ENCODE data around the gene PAQR8. TPM values are rescaled to one million over a fixed set of nuclear protein-coding genes. Genes with fewer than 3 reads are reported as not detected.

PAQR8 gene
- total and polyA plus RNA-seq, 2 of the 4 experiments (the other 2 are of a cell fraction) = 1.4 to 1.6 TPM

DNA sequence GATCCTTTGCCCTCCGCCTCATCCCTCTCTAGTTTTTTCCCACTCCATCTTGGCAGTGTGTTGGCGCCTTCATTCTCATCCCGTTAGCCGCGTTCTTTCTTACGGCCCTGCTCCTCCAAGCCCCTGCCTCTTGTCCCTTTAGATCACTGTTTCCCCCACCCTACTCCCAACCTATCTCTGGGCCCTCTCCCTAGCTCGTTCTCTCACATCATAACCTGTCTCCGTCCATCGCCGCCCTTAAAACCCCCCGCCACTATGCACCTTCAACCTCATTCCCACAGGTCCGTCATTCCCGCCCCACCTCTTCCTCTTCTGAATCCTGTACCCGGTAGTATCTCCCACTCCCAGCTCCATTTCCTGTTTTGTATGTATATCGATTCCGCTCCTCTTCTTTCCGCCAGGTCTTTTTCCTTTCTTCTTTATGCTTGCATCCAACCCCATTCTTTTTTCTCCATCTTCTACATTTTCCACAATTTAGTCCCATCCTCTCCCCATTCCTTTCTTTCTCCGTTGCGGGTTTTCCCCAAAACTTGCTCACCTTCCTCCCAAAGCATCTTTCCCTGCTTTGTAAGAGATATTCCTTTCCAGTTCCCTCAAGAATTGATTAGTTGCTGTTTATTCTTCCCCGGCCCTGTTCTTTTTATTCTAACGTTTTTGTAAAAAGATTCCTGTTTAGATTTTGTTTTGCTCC, 58.9 kb downstream of the PAQR8 start (continued):
- TF ChIP-seq, protein P1, sequence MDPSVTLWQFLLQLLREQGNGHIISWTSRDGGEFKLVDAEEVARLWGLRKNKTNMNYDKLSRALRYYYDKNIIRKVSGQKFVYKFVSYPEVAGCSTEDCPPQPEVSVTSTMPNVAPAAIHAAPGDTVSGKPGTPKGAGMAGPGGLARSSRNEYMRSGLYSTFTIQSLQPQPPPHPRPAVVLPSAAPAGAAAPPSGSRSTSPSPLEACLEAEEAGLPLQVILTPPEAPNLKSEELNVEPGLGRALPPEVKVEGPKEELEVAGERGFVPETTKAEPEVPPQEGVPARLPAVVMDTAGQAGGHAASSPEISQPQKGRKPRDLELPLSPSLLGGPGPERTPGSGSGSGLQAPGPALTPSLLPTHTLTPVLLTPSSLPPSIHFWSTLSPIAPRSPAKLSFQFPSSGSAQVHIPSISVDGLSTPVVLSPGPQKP (IDR thresholded peaks at IDR 0.05; ENCODE audit: borderline replicate concordance, low read depth, low read length) = no peak

DNA sequence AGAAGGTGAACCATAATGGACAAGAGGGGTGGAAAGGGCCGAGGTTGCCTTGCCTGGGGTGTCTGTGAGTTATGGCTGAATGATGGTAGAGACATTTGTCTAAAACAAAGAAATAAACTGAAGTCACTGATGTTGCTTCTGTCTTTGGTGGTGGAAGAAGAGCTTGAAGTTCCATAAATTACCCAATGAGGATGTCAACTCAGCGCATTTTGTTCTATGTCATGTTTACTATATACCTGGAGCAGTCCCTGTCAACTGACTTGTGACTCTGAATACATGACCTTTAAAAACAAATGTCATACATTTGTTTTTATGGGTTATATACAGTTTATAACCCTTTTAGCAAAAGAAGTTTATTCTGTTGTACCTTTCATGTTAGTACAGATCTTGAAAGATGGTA, 60.2 kb downstream of the PAQR8 start:
- intact Hi-C loops (cut with micrococcal nuclease) = loop anchor here (5.0 kb wide), 3 partner anchors 50 to 95 kb away; no protein-coding TSS in a partner anchor
- H4K91ac ChIP-seq (ENCODE audit: insufficient read depth, low read depth, low read length) = peak overlapping the region; percentile 24; the same call in 1 of the 2 replicates
- no peak for ATAC-seq (ENCODE audit: low read depth)
- H3K9me3 ChIP-seq (ENCODE audit: control insufficient read depth, insufficient read depth, low read length) = no peaks in the 10 kb centered on the region
- H2BK120ac ChIP-seq (ENCODE audit: low read depth, low read length) = peak overlapping the region; percentile 86
- POLR2A ChIA-PET (ENCODE audit: unreplicated experiment) = no interaction called here
- TF ChIP-seq MAFK (IDR thresholded peaks at IDR 0.05; ENCODE audit: low read depth, low read length) = peak; percentile 24; the same call in 1 of the 2 replicates
- TF ChIP-seq SMC3 (IDR thresholded peaks at IDR 0.05; ENCODE audit: low read depth, low read length) = no peak
- DNase-seq = no peak
- H2BK5ac ChIP-seq (ENCODE audit: low read depth, low read length, poor library complexity, severe bottlenecking) = no peak overlapping the region
- no peak overlapping the region for H2AK9ac ChIP-seq (replicated peaks; ENCODE audit: low read depth, low read length, poor library complexity)
- CTCF ChIA-PET = interaction anchor here (1.3 kb wide), 1 partner anchor 46 kb away, joined by 3 read pairs; no protein-coding TSS in a partner anchor
- H4K20me1 ChIP-seq (ENCODE audit: insufficient read depth, low read length) = no peaks in the 10 kb centered on the region
- no CpG with 5 or more reads among the region's 2 CpGs for WGBS, 2 experiments (ENCODE audit: extremely low coverage in 2 of 2, insufficient read length in 1 of 2)
- H2BK20ac ChIP-seq (ENCODE audit: low read depth, low read length) = peak overlapping the region; percentile 73; the same call in 1 of the 2 replicates
- no peak overlapping the region for H3K4me3 ChIP-seq (ENCODE audit: insufficient read depth, low read depth, low read length)
- H3K79me1 ChIP-seq (ENCODE audit: low read depth in 1 of 2, low read length in 2 of 2) = peaks cover 9 to 26% of the 10 kb centered on the region in 2 experiments
- H3K4me1 ChIP-seq (ENCODE audit: control insufficient read depth, insufficient read depth, low read length) = peaks cover 13% of the 10 kb centered on the region
- no peak overlapping the region for H3K18ac ChIP-seq (ENCODE audit: low read depth, low read length)
- H3K14ac ChIP-seq (replicated peaks; ENCODE audit: low read depth, low read length) = no peak overlapping the region; the same call in 1 of the 2 replicates
- H3K9me1 ChIP-seq (ENCODE audit: insufficient read depth, low read length) = peaks cover 13% of the 10 kb centered on the region
- no peak overlapping the region for H3K27ac ChIP-seq (ENCODE audit: insufficient read depth, low read length)
- H2AFZ ChIP-seq (replicated peaks; ENCODE audit: low read length, poor library complexity) = no peak overlapping the region
- no peak overlapping the region for H4K5ac ChIP-seq (ENCODE audit: low read depth, low read length)
- dilution Hi-C loops (cut with HindIII; ENCODE audit: low sequenced_read_pairs, unreplicated experiment) = loop anchor here (25.0 kb wide), 1 partner anchor 240 kb away; the partner anchor contains the start of gene TMEM14A
- H3K56ac ChIP-seq (ENCODE audit: extremely low read depth, insufficient read depth, low read length) = no peak overlapping the region
- H3K9ac ChIP-seq (ENCODE audit: low read depth, low read length) = no peak overlapping the region
- peak overlapping the region; percentile 70; the same call in 1 of the 3 replicates for H2BK15ac ChIP-seq (ENCODE audit: low read depth, low read length)
- peaks cover 1% of the 10 kb centered on the region; the same call in 1 of the 2 replicates for H3K36me3 ChIP-seq (ENCODE audit: control insufficient read depth, insufficient read depth, low read length)
- peak overlapping the region; percentile 62; the same call in 1 of the 2 replicates for H3K4ac ChIP-seq (ENCODE audit: low read depth, low read length)
- in situ Hi-C loops (cut with MboI; ENCODE audit: low sequenced_read_pairs) = no loop called here
- H3K27me3 ChIP-seq (ENCODE audit: control insufficient read depth, insufficient read depth, low read length) = no peaks in the 10 kb centered on the region
- H3K4me2 ChIP-seq (ENCODE audit: low read depth, low read length) = no peak overlapping the region
- H2AK5ac ChIP-seq (ENCODE audit: low read depth, low read length) = no peak overlapping the region
- peak overlapping the region in 1 of 2 experiments; percentile 56; a peak in 1 of 4 replicates for H4K8ac ChIP-seq (ENCODE audit: low read depth in 2 of 2, low read length in 2 of 2)
- no TSS peak for BruUV-seq (replicated peaks)
- H3K23ac ChIP-seq (ENCODE audit: low read depth, low read length) = peak overlapping the region; percentile 70
